ENCODE measurements around the gene GDPD5.

Gene GDPD5

DNA sequence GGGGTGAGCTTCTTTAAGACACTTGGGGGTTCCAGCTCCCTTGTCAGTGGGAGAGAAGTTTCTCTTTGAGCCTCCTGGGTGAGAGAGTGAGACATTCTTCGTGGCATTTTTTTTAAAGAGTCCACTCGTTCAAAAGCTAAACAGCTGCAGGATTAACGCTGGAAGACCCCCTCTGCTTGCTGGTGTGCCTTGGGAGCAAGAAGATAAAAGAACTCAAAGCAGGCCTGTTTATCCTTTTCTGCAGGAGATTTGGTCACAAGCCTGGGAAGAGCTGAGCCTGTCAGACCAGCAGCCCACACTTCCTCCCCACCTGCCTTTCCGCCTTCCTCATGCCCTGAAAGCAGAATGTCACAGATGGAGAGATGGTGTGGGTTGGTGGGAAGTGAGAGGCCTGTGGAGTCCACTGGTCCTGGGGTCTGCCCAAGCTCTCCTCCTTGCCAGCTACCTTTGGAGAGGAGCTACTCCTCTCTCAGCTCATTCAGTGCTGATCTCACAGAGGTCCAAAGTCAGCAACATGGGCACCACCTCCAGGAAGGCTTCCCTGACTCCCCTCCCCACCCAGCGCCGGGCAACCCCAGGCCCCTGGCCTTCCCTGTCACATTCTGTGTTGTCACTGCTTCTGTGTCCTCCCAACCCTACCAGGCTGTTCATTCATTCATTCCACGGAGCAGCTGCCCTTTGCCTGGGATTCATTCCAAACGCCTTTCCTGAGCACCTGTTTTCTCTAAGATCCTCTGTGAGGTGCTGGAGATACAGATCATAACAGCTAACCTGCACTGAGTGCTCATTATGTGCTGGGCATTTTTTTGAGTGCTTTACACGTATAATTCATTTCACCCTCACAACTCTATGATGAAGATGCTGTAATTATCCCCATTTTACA lies 6.7 kb downstream of the GDPD5 start:
- H3K79me2 ChIP-seq (ENCODE audit: insufficient read depth, low read depth): no peaks in the 10 kb centered on the region
- no peak overlapping the region for H3K4me2 ChIP-seq
- H3K36me3 ChIP-seq (ENCODE audit: insufficient read depth): no peaks in the 10 kb centered on the region
- H3K4me1 ChIP-seq (ENCODE audit: low read depth, poor library complexity, severe bottlenecking): peaks cover 18% of the 10 kb centered on the region
- no peaks in the 10 kb centered on the region for H3K27me3 ChIP-seq (ENCODE audit: insufficient read depth, low read depth)
- H3K9ac ChIP-seq: no peak overlapping the region
- no peak overlapping the region for H2AFZ ChIP-seq (ENCODE audit: low read depth)
- no peak overlapping the region for H3K27ac ChIP-seq
- H4K20me1 ChIP-seq (ENCODE audit: insufficient read depth): no peaks in the 10 kb centered on the region
- H3K4me3 ChIP-seq (IDR thresholded peaks at IDR 0.05; ENCODE audit: insufficient read depth, low read depth, low read length): no peak overlapping the region
- TF ChIP-seq, protein P1, sequence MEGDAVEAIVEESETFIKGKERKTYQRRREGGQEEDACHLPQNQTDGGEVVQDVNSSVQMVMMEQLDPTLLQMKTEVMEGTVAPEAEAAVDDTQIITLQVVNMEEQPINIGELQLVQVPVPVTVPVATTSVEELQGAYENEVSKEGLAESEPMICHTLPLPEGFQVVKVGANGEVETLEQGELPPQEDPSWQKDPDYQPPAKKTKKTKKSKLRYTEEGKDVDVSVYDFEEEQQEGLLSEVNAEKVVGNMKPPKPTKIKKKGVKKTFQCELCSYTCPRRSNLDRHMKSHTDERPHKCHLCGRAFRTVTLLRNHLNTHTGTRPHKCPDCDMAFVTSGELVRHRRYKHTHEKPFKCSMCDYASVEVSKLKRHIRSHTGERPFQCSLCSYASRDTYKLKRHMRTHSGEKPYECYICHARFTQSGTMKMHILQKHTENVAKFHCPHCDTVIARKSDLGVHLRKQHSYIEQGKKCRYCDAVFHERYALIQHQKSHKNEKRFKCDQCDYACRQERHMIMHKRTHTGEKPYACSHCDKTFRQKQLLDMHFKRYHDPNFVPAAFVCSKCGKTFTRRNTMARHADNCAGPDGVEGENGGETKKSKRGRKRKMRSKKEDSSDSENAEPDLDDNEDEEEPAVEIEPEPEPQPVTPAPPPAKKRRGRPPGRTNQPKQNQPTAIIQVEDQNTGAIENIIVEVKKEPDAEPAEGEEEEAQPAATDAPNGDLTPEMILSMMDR (conservative IDR thresholded peaks at IDR 0.05; ENCODE audit: low read depth, low read length): no peak

DNA sequence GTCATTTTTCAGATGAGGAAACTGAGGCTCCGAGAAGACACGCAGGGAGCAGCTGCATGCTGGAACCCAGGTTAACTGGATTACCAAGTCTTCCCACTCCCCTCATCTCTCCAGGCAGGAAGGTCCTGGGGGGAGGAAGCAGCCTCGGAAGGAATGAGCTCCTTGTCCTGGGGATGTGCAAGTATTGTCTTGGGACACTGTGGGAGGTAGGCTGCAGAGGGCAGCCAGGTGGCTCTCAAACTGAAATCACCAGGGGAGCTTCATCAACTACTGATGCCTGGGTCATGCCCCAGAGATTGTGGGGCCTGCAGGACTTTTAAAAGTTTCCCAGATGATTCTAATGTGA lies 7.6 kb downstream of the GDPD5 start:
- Histone ChIP-seq H3K27ac (no peak overlapping the region), H2AFZ (ENCODE audit: low read depth) (no peak overlapping the region), H3K4me2 (no peak overlapping the region), H4K20me1 (ENCODE audit: insufficient read depth) (no peaks in the 10 kb centered on the region), H3K27me3 (ENCODE audit: insufficient read depth, low read depth) (no peaks in the 10 kb centered on the region), H3K9ac (no peak overlapping the region), H3K4me1 (ENCODE audit: low read depth, poor library complexity, severe bottlenecking) (peaks cover 9% of the 10 kb centered on the region), H3K4me3 (IDR thresholded peaks at IDR 0.05; ENCODE audit: insufficient read depth, low read depth, low read length) (no peak overlapping the region), H3K36me3 (ENCODE audit: insufficient read depth) (no peaks in the 10 kb centered on the region), H3K79me2 (ENCODE audit: insufficient read depth, low read depth) (no peaks in the 10 kb centered on the region)
- TF ChIP-seq, protein P1 (conservative IDR thresholded peaks at IDR 0.05; ENCODE audit: low read depth, low read length): no peak

DNA sequence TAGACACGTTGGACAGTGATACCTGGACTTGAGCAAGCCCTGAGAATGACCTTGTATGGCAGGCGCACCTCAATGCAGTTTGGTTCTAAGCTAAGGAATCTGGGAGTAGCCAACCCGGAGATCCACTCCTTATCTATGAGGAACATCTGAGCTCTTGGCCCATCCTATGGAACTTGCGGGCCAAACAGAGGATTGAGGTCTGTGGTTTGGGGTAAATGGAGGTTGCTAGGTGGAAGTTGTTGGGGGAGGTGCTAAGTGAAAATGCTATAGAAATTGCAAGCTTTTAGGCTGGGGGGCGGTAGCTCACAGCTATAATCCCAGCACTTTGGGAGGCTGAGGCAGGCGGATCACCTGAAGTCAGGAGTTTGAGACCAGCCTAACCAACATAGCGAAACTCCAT lies 8.9 kb downstream of the GDPD5 start:
- Histone ChIP-seq H3K4me3 (IDR thresholded peaks at IDR 0.05; ENCODE audit: insufficient read depth, low read depth, low read length) (no peak overlapping the region), H3K4me1 (ENCODE audit: low read depth, poor library complexity, severe bottlenecking) (no peaks in the 10 kb centered on the region), H3K9ac (no peak overlapping the region), H3K4me2 (no peak overlapping the region), H3K36me3 (ENCODE audit: insufficient read depth) (no peaks in the 10 kb centered on the region), H3K27me3 (ENCODE audit: insufficient read depth, low read depth) (no peaks in the 10 kb centered on the region), H3K27ac (no peak overlapping the region), H4K20me1 (ENCODE audit: insufficient read depth) (no peaks in the 10 kb centered on the region), H3K79me2 (ENCODE audit: insufficient read depth, low read depth) (no peaks in the 10 kb centered on the region), H2AFZ (ENCODE audit: low read depth) (no peak overlapping the region)
- TF ChIP-seq, protein P1 (conservative IDR thresholded peaks at IDR 0.05; ENCODE audit: low read depth, low read length): no peak

- H3K4me2 ChIP-seq: no peak overlapping the region
- no peak overlapping the region for H3K27ac ChIP-seq
- no peaks in the 10 kb centered on the region for H3K27me3 ChIP-seq (ENCODE audit: insufficient read depth, low read depth)
- TF ChIP-seq, protein P1 (conservative IDR thresholded peaks at IDR 0.05; ENCODE audit: low read depth, low read length): no peak
- no peak overlapping the region for H3K9ac ChIP-seq
- H4K20me1 ChIP-seq (ENCODE audit: insufficient read depth): no peaks in the 10 kb centered on the region
- no peaks in the 10 kb centered on the region for H3K79me2 ChIP-seq (ENCODE audit: insufficient read depth, low read depth)
- no peak overlapping the region for H2AFZ ChIP-seq (ENCODE audit: low read depth)
- H3K36me3 ChIP-seq (ENCODE audit: insufficient read depth): no peaks in the 10 kb centered on the region
- H3K4me3 ChIP-seq (IDR thresholded peaks at IDR 0.05; ENCODE audit: insufficient read depth, low read depth, low read length): no peak overlapping the region
- H3K4me1 ChIP-seq (ENCODE audit: low read depth, poor library complexity, severe bottlenecking): no peaks in the 10 kb centered on the region
These were observed 9.6 kb downstream of the GDPD5 start for GRCh38 chr11:75516140-75516539.

All from KMS-11 (cell line).